ENCODE results near the gene LAP3.

DNA sequence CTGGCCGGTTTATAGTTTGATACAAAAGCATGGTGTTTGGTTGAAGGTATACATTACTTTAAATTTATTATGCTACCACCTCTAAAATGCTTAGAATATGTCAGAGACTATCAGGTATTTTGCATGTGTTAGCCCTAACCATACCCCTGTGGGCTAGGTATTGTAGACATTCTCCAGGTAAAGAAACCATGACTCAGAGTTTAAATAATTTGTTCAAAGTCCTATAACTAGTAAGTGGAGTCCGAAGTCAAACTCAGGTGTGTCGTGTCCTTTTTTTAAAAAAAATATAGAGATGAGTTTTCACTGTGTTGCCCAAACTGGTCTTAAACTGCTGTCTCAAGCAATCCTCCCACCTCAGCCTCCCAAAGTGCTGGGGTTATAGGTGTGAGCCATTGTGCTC lies 12.4 kb downstream of the LAP3 start:
- no peak for TF ChIP-seq CTCF (conservative IDR thresholded peaks at IDR 0.05; ENCODE audit: low read depth, low read length)
- TF ChIP-seq EZH2 (IDR thresholded peaks at IDR 0.05; ENCODE audit: low read length, unreplicated experiment): no peak
